AG08395 (cell line): Measurements from ENCODE around the gene PUS10.

ENCODE experiments used
- DNase-seq: peaks from one replicate; pipeline ENCODE4 v3.0.0; 2012; ENCODE audit warnings: mixed read lengths, low spot score

The PUS10 gene

GRCh38 chr2:60966507-60967405 is 51.3 kb downstream of the PUS10 start:
- no peak for DNase-seq

- DNase-seq, result no peak
Observed at GRCh38 chr2:60965499-60965785, 52.6 kb downstream of the PUS10 start.

GRCh38 chr2:60964651-60965498 is 53.2 kb downstream of the PUS10 start:
- DNase-seq, result no peak

- no peak for DNase-seq
Observed at GRCh38 chr2:60963190-60963589, 54.9 kb downstream of the PUS10 start.

- DNase-seq, result no peak
Observed at GRCh38 chr2:60962528-60962927, 55.5 kb downstream of the PUS10 start.

- peak; percentile 37 for DNase-seq
Observed at GRCh38 chr2:60961457-60961856, 56.6 kb downstream of the PUS10 start.

- DNase-seq, result no peak
Observed at GRCh38 chr2:60960706-60961105, 57.3 kb downstream of the PUS10 start.

- no peak for DNase-seq
Observed at GRCh38 chr2:60959501-60959900, 58.6 kb downstream of the PUS10 start.

- DNase-seq, result peak; percentile 19
Observed at GRCh38 chr2:60958800-60959199, 59.3 kb downstream of the PUS10 start.

GRCh38 chr2:60958361-60958760 is 59.7 kb downstream of the PUS10 start:
- DNase-seq, result peak; percentile 19

GRCh38 chr2:60957643-60958042 is 60.4 kb downstream of the PUS10 start:
- no peak for DNase-seq

- DNase-seq, result no peak
Observed at GRCh38 chr2:60957224-60957623, 60.8 kb downstream of the PUS10 start.

GRCh38 chr2:60954139-60954538 is 63.9 kb downstream of the PUS10 start:
- DNase-seq, result no peak

- DNase-seq, result peak; percentile 10
Observed at GRCh38 chr2:60948926-60949579, 69.0 kb downstream of the PUS10 start.

GRCh38 chr2:60948161-60948560 is 69.9 kb downstream of the PUS10 start:
- DNase-seq, result no peak

- DNase-seq, result no peak
Observed at GRCh38 chr2:60947056-60947455, 71.0 kb downstream of the PUS10 start.

- DNase-seq, result no peak
Observed at GRCh38 chr2:60945341-60945740, 72.7 kb downstream of the PUS10 start.

GRCh38 chr2:60939622-60940021 is 78.4 kb downstream of the PUS10 start:
- no peak for DNase-seq

- no peak for DNase-seq
Observed at GRCh38 chr2:60938301-60938700, 79.8 kb downstream of the PUS10 start.

GRCh38 chr2:60936757-60937156 is 81.3 kb downstream of the PUS10 start:
- no peak for DNase-seq

GRCh38 chr2:60934165-60934722 is 83.8 kb downstream of the PUS10 start:
- no peak for DNase-seq

- no peak for DNase-seq
Observed at GRCh38 chr2:60932954-60933353, 85.1 kb downstream of the PUS10 start.
